GM12872 (cell line): Measurements from ENCODE around the gene ILDR1.

ENCODE experiments used
- TF ChIP-seq, protein P1 (sequence below): IDR thresholded peaks from 3 replicates; pipeline ENCODE4 v1.5.1; 2011; ENCODE audit warnings: low read depth, mild to moderate bottlenecking, low read length, moderate library complexity; ENCODE audit not compliant: insufficient read depth

The ILDR1 gene

GRCh38 chr3:121988146-121988545 is 33.9 kb downstream of the ILDR1 start:
- TF ChIP-seq, protein P1, sequence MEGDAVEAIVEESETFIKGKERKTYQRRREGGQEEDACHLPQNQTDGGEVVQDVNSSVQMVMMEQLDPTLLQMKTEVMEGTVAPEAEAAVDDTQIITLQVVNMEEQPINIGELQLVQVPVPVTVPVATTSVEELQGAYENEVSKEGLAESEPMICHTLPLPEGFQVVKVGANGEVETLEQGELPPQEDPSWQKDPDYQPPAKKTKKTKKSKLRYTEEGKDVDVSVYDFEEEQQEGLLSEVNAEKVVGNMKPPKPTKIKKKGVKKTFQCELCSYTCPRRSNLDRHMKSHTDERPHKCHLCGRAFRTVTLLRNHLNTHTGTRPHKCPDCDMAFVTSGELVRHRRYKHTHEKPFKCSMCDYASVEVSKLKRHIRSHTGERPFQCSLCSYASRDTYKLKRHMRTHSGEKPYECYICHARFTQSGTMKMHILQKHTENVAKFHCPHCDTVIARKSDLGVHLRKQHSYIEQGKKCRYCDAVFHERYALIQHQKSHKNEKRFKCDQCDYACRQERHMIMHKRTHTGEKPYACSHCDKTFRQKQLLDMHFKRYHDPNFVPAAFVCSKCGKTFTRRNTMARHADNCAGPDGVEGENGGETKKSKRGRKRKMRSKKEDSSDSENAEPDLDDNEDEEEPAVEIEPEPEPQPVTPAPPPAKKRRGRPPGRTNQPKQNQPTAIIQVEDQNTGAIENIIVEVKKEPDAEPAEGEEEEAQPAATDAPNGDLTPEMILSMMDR: no peak

GRCh38 chr3:121985846-121986245 is 36.2 kb downstream of the ILDR1 start:
- TF ChIP-seq, protein P1: no peak

DNA sequence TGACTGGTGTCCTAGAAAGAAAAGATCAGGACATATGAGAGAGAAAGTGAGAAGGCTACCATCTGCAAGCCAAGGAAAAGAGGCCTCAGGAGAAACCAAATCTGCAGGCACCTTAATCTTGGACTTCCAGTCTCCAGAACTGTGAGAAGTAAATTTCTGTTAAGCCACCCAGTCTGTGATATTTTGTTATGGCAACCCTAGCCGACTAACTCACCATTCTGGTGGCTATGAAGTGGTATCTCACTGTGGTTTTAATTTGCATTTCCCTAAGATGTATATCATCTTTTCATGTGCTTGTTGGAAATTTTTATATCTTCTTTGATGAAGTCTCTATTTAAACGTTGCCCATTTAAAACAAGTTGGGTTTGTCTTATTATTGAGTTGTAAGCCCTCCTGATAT is 40.6 kb downstream of the ILDR1 start:
- TF ChIP-seq, protein P1: no peak

GRCh38 chr3:121980450-121980796 is 41.6 kb downstream of the ILDR1 start:
- TF ChIP-seq, protein P1: no peak

DNA sequence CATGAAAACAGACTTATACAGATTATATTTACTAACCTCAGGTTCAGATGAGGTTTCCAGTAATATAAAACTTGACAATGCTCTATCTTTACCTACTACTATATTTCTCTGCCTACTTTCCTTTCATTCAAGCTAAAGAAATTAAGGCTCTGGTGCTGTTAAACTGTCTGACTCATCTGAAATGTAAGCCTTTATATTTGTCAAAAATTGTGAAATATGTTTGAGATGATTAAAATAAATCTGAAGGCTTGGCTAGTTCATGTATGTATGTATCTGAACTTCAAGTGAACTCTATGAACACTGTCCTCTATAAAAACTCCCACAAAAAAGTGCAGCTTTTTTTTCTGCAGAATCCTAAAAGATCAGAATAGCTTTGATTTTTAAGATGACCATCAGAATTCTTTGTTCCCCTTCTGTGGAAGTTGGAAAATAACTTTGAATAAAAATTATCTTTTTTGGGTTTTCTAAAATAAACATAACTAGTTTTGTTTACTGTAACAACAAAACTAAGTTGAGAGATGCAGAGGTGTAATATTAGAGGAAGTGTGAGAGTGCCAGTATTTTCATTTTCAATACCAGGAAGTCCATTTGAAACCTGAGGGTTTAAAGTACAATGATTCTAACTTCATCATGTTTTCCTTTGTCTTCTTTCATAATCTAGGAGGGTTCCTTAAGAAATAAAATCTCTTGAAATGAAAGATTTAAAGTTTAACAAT is 42.2 kb downstream of the ILDR1 start:
- TF ChIP-seq, protein P1: no peak

DNA sequence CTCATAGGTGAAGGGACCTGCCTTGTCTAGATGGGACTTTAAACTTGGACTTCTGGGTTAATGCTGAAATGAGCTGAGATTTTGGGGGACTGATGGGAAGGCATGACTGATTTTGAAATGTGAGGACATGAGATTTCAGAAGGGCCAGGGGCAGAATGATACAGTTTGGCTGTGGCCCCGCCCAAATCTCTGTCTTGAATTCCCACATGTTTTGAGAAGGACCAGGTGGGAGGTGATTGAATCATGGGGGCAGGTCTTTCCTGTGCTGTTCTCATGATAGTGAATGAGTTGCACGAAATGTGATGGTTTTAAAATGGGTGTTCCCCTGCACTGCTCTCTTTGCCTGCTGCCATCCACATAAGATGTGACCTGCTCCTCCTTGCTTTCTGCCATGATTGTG is 42.8 kb downstream of the ILDR1 start:
- TF ChIP-seq, protein P1: no peak

GRCh38 chr3:121976727-121977126 is 45.3 kb downstream of the ILDR1 start:
- TF ChIP-seq, protein P1: no peak
